ENCODE measurements around the gene OLFML1. TPM values are rescaled to one million over a fixed set of nuclear protein-coding genes. Genes with fewer than 3 reads are reported as not detected.

OLFML1 gene
- total RNA-seq, 4 donors from 2014 or later, result 5.0 to 111 (median 23.8) TPM

GRCh38 chr11:7490535-7490934 is 5.2 kb downstream of the OLFML1 start:
- TF ChIP-seq, protein P1, sequence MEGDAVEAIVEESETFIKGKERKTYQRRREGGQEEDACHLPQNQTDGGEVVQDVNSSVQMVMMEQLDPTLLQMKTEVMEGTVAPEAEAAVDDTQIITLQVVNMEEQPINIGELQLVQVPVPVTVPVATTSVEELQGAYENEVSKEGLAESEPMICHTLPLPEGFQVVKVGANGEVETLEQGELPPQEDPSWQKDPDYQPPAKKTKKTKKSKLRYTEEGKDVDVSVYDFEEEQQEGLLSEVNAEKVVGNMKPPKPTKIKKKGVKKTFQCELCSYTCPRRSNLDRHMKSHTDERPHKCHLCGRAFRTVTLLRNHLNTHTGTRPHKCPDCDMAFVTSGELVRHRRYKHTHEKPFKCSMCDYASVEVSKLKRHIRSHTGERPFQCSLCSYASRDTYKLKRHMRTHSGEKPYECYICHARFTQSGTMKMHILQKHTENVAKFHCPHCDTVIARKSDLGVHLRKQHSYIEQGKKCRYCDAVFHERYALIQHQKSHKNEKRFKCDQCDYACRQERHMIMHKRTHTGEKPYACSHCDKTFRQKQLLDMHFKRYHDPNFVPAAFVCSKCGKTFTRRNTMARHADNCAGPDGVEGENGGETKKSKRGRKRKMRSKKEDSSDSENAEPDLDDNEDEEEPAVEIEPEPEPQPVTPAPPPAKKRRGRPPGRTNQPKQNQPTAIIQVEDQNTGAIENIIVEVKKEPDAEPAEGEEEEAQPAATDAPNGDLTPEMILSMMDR (IDR thresholded peaks at IDR 0.05), result no peak
- TF ChIP-seq POLR2A (IDR thresholded peaks at IDR 0.05), result no peak
- intact Hi-C loops (cut with DNase I; ENCODE audit: low total_unique reads), result no loop called here
- no peaks in the 10 kb centered on the region for H3K36me3 ChIP-seq
- H3K27me3 ChIP-seq, result no peaks in the 10 kb centered on the region
- peaks cover 0 to 6% of the 10 kb centered on the region in 2 donors for H3K4me1 ChIP-seq
- no peak for DNase-seq
- no peak overlapping the region for H3K4me3 ChIP-seq
- peak overlapping the region in 1 of 2 donors; percentile 71 for H3K27ac ChIP-seq
- H3K9me3 ChIP-seq, result no peaks in the 10 kb centered on the region

DNA sequence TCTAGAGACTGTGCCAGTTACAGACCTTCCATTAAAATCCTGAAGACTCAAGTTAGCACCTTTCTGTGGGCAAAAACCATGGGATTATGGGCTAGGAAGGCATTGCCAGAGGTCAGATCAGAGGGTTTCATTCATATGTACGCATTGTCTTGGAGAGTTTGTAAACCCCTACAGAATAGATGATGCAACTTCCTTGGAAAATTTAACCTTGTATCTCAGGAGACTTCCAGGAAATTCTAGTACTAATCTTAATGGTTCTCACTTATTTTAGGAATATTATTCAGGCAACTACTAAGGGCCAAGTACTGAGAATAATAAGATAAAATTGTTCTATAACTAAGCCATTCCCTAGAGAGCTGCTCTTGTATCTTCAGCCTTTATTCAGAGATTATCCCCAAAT is 6.9 kb downstream of the OLFML1 start:
- H3K36me3 ChIP-seq, result no peaks in the 10 kb centered on the region
- H3K9me3 ChIP-seq, result no peaks in the 10 kb centered on the region
- intact Hi-C loops (cut with DNase I; ENCODE audit: low total_unique reads), result no loop called here
- no peak for DNase-seq
- H3K27me3 ChIP-seq, result no peaks in the 10 kb centered on the region
- H3K4me1 ChIP-seq, result peaks cover 0 to 6% of the 10 kb centered on the region in 2 donors
- TF ChIP-seq, protein P1 (IDR thresholded peaks at IDR 0.05), result no peak
- no peak for TF ChIP-seq POLR2A (IDR thresholded peaks at IDR 0.05)
- H3K27ac ChIP-seq, result no peak overlapping the region
- H3K4me3 ChIP-seq, result no peak overlapping the region

- Histone ChIP-seq H3K4me3 (no peak overlapping the region), H3K36me3 (no peaks in the 10 kb centered on the region), H3K9me3 (no peaks in the 10 kb centered on the region), H3K4me1 (no peaks in the 10 kb centered on the region), H3K27ac (no peak overlapping the region), H3K27me3 (no peaks in the 10 kb centered on the region)
- DNase-seq, result no peak
- TF ChIP-seq, protein P1 (IDR thresholded peaks at IDR 0.05), result no peak
- TF ChIP-seq POLR2A (IDR thresholded peaks at IDR 0.05), result no peak
- intact Hi-C loops (cut with DNase I; ENCODE audit: low total_unique reads), result no loop called here
Observed at GRCh38 chr11:7493670-7494069, 8.4 kb downstream of the OLFML1 start.

DNA sequence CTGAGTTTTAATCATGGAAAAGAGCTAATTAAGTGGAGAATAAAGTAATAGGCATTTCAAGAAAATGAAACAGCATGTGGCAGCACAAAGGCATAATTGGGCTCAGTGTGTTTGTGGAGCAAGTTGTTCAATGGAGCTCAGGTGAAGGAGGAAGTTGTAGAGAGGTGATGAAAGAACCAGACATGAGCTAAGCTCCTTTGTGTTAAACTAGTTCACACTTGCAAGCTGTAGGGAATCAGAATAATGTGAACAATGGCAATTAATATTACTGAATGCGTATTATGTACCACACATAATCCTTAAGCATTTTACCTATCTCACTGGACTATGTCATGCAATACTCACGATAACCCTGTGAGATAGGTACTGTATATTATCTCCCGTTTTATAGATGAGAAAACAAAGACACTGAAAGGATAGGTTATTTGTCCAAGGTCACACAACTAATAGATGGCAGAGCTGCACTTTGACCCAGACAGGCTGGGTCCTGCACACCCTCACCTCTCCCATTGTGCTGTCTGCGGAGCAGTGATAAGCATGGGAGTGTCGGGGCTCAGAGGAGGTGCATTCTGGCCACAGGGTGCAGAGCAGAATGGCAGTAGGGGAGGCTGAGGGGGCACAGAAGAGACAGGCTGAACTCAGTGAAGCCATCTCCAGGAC is 8.9 kb downstream of the OLFML1 start:
- Histone ChIP-seq H3K9me3 (no peaks in the 10 kb centered on the region), H3K4me3 (no peak overlapping the region), H3K36me3 (no peaks in the 10 kb centered on the region), H3K27ac (no peak overlapping the region), H3K4me1 (no peaks in the 10 kb centered on the region), H3K27me3 (no peaks in the 10 kb centered on the region)
- TF ChIP-seq POLR2A (IDR thresholded peaks at IDR 0.05), result no peak
- TF ChIP-seq, protein P1 (IDR thresholded peaks at IDR 0.05), result no peak
- DNase-seq, result no peak
- intact Hi-C loops (cut with DNase I; ENCODE audit: low total_unique reads), result no loop called here

- intact Hi-C loops (cut with DNase I; ENCODE audit: low total_unique reads), result no loop called here
- TF ChIP-seq, protein P1 (IDR thresholded peaks at IDR 0.05), result no peak
- TF ChIP-seq POLR2A (IDR thresholded peaks at IDR 0.05), result no peak
Observed at GRCh38 chr11:7495882-7496551, 10.7 kb downstream of the OLFML1 start.

More at GRCh38 chr11:7495882-7496551, 10.7 kb downstream of the OLFML1 start:
- no peak overlapping the region for H3K27ac ChIP-seq
- H3K27me3 ChIP-seq, result no peaks in the 10 kb centered on the region
- DNase-seq, result no peak
- no peaks in the 10 kb centered on the region for H3K36me3 ChIP-seq
- no peak overlapping the region for H3K4me3 ChIP-seq
- no peaks in the 10 kb centered on the region for H3K4me1 ChIP-seq
- no peaks in the 10 kb centered on the region for H3K9me3 ChIP-seq

Data from uterus (tissue), 4 donors.